PC-3 (cell line): ENCODE data around the gene KCNE1.

ENCODE experiments used
- CTCF ChIP-seq: fragments of 300-600 bp; sonication (generic); conservative IDR thresholded peaks from 2 replicates; pipeline ENCODE4 v1.5.1; 2017; ENCODE audit warnings: antibody characterized with exemption, low read depth, mild to moderate bottlenecking, low read length
- EZH2 ChIP-seq: fragments of 300-600 bp; sonication (generic); IDR thresholded peaks from one replicate; pipeline ENCODE4 v1.6.1; 2017; ENCODE audit warnings: antibody characterized with exemption, mild to moderate bottlenecking, low read length; ENCODE audit not compliant: unreplicated experiment
- EZH2phosphoT487 ChIP-seq: fragments of 300-600 bp; sonication (generic); IDR thresholded peaks from 2 replicates; pipeline ENCODE4 v1.6.1; 2018; ENCODE audit warnings: mild to moderate bottlenecking, antibody characterized with exemption, low read length, borderline replicate concordance

- TF ChIP-seq CTCF (no peak), EZH2phosphoT487 (no peak), EZH2 (no peak)
These were observed 2.6 kb upstream of the KCNE1 start for GRCh38 chr21:34514576-34515115.
